Hypothalamus (tissue), 51 donors: ENCODE data around the gene ZNF320.
"Not testable (repeated sequence)": the region's sequence is repeated elsewhere in the genome, so short reads cannot be mapped to it uniquely, and the experiment has no call there.

Source experiments
- DNase-seq, 51 donors: peaks; one replicate each; lab custom pipeline; 2025; lab: John Stamatoyannopoulos, UW

The ZNF320 gene

DNA sequence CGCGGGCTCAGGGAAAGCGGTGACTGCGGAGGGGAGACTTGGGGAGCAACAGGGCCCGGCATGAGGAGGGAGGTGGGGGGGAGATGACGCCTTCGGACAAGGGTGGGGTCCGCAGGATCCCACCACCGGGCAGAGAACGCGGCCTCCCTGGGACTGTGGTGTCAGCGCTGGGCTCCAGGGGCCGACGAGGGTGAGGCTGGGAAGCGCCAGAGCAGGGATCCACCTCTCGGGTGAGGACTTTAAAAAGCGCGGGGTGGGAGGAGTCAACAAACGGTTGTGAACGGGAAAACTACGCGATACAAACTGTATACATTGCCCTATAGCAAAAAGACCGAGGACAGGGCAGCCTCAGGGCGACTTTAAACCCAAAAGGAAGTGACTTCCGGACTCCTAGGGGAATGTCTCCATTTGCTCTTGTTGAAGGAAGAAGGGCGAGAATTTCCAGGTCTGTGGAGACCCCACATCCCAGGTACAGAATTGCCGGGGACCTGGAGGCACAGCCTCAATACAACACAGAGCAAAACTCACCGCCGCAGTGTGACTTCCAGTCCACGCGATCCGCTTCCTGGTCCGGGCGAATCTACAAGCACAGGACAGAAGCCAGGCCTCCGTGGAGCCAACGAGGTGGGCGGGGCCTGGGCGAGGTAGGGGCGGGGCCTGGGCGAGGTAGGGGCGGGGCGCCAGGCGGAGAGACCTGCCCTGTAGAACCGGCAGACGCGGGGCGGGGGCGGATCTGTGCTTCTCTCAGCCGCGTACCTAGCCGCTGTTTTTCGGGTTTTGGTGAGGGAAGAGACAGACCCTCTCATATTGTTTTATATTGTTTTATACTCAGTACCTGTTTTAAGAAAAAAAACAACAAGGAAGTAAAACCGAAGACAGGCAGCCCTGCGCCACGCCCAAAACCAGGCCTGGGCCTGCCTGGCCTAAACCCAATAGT is 25.7 kb upstream of the ZNF320 start, which contains the start of gene ZNF888:
ZNF888 (minus strand) TSS at position 588 of the 937 bp plus-strand sequence. CDS start 5,555 bp downstream, outside the sequence.
- DNase-seq = peak in 47 of 51 donors; percentile 3 to 80 (median 45)

DNA sequence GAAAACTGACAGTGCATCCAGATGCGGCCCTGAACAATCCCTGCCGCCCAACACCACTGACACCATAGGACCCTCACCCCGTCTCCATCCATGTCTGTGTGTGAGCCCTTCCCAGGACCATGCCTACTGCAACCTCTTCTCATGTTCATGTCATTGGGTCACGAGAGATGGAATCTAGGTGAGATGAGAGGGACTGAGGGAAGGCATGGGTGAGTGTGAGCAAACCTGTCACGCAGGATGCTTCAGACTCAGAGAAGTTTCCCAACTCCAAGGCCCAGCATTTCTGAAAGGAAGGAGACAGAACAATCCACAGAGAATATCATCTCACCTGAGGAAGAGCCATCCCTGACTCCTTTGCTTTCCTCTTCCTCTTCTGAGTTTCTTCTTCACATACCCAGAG is 20.1 kb upstream of the ZNF320 start:
- no peak for DNase-seq

DNA sequence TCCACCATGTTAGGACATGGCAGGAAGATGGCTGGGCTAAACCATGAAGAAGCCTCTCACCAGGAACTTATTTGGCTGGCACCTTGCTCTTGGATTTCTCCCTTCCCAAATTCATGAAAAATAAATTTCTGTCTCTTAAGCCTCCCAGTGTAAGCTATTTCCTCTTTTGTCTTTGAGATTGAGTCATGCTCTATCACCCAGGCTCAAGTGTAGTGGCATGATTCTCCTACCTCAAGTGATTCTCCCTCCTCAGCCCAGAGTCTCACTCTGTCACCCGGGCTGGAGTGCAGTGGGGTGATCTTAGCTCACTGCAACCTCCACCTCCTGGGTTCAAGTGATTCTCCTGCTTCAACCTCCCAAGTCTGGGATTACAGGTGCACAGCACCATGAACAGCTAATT is 13.2 kb upstream of the ZNF320 start:
- DNase-seq = no peak

DNA sequence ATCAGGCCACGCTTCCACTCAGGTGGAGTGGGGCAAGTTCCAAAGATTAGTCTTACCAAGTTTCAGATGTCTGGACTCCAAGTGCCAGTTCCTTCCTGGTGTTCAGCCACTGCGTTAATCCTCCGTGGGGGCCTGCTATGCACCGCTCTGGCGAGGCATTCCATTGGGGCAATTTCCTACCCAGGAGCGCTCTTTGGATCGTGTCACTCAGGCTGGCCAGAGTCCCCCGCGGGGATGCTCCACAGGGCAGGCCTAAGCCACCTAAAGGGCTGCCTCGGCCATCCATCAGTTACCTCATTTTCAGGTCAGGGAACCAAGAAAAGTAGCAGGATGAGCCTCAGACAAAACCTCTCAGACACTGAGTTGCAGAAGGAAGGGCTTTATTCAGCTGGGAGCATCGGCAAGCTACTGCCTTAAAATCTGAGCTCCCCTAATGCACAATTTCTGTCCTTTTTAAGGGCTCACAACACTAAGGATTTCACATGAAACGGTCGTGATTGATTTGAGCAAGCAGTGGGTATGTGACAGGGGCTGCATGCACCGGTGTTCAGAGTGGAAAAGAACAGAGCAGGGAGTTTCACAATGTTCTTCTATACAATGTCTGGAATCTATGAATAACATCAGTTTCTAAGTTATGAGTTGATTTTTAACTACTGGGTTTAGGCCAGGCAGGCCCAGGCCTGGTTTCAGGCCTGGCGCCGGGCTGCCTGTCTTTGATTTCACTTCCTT is 6.8 kb upstream of the ZNF320 start:
- not testable (repeated sequence) for DNase-seq

DNA sequence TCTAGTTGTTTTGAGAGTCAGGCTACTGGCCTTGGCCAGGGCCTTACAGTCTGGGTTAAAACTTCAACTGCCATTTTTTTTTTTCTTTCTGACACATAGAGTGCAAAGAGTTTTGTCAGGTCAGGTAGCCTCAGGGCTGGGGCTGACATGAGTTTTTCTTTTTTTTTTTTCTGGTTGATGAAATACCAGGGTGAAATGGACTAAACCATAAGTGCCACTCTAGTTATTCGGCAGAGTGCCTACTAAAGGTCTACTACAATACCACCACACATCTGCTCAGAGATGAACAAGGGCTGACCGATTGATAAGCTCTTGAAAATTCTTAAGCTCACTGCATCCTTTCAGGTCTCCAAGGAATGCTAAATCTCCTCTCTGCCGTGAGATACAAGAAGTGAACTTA is 4.4 kb upstream of the ZNF320 start:
- no peak for DNase-seq

DNA sequence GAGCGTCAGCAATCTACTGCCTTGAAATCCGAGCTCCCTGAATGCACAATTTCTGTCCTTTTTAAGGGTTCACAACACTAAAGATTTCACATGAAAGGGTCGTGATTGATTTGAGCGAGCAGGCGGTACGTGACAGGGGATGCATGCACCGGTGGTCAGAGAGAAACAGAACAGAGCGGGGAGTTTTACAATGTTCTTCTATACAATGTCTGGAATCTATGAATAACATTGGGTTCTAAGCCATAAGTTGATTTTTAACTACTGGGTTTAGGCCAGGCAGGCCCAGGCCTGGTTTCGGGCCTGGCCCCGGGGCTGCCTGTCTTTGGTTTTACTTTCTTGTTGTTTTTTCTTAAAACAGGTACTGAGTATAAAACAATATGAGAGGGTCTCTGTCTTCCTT is 1.2 kb upstream of the ZNF320 start:
- DNase-seq = not testable (repeated sequence)

DNA sequence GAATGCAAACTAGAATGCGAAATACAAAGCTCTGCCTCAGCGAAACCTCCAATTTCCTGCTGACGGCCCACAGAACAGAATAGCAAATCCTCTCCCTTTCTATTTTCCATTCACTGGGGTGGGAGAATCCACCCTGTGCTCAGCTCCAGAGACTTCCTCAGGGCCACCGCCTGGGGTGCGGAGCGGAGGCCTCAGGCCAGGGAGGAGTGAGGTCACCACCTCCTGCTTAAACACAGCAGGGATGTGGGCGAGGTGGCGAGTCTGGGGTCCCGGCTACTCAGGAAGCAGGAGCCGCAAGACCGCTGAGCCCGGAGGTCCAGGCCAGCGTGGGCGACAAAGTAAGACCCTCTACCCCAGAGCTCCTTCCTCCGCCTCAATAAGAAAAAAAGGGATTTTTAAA is 666 bp upstream of the ZNF320 start:
- DNase-seq = peak in 8 of 51 donors; percentile 1 to 42 (median 6)

DNA sequence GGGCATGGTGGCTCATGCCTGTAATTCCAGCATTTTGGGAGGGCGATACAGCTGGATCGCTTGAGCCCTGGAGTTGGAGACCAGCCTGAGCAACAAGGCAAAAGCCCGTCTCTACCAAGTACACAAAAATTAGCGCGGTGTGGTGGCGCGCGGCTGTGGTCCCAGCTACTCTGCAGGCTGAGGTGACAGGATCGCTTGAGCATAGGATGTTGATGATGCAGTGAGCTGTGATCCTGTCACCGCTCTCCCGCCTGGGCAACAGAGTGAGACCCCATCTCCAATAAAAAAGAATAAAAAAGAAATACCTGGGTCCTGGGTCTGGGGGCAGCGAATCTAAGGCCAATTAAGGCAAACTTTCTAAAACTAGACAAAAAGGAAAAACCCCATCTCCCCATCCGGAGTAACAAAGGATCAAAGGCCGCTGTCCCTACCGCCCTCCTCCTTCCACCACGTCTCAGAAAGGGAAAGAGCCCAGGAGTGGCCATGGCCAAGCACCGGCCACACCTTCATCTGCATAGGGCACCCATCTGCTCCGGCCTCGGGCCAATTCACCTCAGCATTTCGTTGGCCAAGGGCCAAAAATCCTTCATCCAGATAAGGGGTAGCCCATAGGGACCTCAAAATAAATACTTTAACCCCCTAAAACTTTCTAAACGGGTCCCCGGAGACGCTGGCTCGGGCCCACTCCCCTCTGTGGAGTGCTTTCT is 851 bp downstream of the ZNF320 start:
- DNase-seq = peak in 9 of 51 donors; percentile 4 to 46 (median 14)

DNA sequence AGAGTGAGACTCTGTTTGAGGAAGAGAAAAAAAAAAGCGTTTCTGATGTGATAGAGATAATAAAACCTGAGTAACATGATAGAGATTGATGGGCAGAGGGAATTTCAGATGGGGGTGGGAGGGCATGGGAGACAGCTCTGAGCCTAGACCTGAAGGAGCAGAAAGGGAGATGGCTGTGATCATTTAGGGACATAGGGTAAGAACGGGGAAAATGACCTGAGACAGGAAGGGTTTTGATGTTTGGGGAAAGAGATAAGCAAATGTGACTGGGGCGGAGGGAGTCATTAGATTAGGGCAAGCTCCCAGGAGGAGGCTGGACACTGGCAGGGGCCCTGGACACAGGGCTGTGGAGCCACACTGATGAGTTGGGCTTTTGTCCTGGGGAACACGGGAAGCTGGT is 6.1 kb downstream of the ZNF320 start:
- no peak for DNase-seq

DNA sequence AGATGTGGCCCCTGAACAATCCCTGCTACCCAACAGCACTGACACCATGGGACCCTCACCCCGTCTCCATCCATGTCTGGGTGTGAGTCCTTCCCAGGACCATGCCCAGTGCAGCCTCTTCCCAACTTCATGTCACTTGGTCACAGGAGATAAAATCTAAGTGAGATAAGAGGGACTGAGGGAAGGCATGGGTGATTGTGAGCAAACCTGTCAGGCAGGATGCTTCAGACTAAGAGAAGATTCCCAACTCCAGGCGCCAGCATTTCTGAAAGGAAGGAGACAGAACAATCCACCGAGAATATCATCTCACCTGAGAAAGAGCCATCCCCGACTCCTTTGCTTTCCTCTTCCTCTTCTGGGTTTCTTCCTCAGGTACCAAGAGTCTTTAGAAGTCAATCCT is 7.5 kb downstream of the ZNF320 start:
- DNase-seq = no peak

DNA sequence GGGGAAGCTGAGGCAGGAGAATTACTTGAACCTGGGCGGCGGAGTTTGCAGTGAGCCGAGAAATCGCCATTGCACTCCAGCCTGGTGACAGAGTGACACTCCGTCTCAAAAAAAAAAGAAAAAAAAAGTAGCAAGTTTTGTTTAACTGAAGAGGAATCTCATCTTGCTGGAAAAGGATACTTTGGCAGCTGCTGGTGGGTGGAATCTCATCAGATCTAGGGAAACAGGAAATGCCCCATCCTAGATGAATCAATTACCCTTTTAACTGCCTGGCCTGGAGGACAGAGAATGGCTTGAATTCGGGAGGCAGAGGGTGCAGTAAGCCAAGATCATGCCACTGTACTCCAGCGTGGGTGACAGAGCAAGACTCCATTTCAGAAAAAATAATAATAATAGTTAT is 8.4 kb downstream of the ZNF320 start:
- no peak for DNase-seq

DNA sequence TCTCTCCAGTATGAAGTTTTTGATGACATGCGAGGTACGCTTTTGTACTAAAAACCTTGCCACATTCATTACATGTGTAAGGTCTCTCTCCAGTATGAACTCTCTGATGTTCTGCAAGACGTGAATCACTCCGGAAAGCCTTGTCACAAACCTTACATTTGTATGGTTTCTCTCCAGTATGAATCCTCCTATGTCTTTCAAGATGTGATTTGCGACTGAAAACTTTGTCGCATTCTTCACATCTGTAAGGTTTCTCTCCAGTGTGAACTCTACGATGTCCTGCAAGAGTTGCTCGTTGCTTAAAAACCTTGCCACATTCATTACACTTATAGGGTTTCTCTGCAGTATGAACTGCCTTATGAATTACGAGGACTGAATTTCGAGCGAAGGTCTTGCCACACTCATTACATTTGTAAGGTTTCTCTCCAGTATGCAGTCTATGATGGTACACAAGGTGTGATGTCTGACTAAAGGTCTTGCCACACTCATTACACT is 16.5 kb downstream of the ZNF320 start:
- no peak for DNase-seq

DNA sequence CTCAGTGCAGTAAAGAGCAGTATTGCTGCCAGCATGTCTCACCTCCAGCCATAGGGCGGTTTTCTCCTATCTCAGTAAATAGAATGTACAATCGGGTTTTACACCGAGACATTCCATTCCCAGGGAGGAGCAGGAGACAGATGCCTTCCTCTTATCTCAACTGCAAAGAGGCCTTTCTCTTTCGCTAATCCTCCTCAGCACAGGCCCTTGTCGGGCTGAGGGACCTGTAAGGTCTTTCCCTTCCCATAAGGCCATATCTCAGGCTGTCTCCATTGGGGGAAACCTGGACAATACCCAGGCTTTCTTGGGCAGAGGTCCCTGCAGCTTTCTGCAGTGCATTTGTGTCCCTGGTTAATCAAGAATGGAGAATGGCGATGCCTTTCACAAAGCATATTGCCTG is 24.4 kb downstream of the ZNF320 start:
- DNase-seq = not testable (repeated sequence)

DNA sequence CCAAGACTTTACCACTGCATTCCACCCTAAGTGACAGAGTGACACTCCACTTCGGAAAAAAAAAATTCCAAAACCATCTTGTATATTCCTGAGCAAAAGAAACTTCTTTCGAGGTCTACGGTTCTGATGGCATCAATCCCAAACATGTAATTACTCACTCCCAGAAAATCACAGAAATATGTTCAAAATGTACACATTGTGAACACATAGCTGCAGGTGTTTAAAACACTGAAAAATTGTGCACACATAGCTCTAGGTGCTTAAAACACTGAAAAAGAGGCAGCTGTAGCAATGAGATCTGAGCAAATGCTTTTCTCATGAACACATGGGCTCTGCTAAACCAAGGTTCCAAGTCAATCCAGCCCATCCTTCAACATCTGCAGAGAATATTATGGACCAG is 26.0 kb downstream of the ZNF320 start:
- no peak for DNase-seq

DNA sequence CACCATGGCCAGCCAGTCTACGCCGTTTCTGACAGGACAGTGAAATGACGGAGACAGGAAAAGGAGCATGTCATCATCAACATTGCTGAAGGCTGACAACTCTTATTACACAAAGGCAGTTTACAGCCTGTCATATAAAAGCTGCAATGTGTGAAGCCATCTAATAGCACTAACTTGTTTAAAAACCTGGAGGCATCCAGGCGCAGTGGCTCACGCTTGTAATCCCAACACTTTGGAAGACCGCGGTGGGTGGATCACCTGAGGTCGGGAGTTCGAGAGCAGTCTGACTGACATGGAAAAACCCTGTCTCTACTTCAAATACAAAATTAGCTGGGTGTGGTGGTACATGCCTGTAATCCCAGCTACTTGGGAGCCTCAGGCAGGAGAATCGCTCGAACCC is 29.4 kb downstream of the ZNF320 start:
- DNase-seq = not testable (repeated sequence)

DNA sequence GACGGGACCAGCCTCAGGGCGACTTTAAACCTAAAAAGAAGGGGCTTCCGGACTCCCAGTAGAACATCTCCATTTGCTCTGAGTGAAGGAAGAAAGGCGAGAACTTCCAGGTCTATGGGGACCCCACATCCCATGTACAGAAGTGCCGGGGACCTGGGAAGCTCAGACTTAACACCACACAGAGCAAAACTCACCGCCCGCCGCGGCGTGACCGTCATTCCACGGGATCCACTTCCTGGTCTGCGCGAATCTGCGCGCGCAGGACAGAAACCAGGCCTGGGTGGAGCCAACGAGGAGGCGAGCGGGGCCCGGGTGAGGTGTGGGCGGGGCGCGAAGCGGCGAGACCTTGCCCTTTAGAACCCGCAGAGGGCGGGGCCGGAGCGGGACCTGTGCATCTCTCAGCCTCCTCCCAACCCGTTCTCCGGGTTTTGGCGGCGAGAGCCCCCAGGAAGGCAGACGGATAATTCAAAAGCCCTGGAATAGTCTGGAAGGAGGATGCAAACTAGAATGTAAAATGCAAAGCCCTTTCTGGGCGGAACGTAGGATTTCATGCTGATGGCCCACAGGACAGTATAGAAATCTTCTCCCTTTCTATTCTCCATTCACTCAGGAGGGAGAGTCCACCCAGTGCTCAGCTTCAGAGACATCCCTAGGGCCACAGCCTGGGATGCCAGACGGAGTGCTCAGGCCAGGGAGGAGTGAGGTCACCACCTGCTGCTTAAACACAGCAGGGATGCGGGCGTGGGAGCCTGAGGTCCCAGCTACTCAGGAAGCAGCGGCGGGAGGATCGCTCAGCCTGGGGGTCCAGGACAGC is 39.9 kb downstream of the ZNF320 start, which contains the start of gene ZNF468:
ZNF468 (minus strand) TSS at position 242 of the 814 bp plus-strand sequence. CDS start 3,347 bp downstream, outside the sequence.
- DNase-seq = peak in 48 of 51 donors; percentile 13 to 90 (median 60)

DNA sequence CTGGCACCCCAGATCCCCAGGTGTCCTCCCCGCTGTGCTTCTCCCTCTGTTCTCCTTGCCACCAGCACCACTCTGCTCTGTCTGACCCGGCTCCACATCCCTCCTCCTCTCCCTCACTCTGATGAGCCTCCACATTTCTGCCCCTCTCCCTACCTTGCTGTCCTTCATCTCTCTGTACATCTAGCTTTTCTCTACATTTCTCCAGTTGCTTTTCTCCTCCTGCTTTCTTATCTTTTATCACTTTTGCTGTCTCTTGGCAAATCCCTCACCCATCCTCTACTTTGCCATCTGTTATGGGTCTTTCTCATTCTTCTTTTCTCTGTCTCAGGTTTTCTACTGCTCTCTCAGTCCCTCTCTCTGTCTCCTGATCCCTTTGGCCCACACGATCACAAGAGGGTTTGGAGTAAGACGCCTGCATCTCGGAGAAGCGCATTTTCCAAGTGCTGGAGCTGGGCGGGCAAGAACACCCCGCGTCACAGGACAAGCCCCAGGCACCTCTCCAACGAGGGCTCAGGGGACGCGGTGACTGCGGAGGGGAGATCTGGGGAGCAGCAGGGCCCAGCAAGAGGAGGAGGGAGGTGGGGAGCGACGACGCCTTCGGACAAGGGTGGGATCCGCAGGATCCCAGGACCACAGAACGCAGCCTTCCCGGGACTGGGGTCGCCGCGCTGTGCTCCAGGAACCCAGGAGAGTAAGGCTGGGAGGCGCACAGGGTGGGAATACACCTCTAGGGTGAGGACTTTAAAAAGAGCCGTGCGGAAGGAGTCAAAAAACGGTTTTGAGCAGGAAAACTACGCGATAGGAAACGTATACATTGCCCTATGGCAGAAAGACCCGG is 40.7 kb downstream of the ZNF320 start:
- DNase-seq = peak in 4 of 51 donors; percentile 1 to 38 (median 12)
